ENCODE results near the gene STK39. TPM values are rescaled to one million over a fixed set of nuclear protein-coding genes. Genes with fewer than 3 reads are reported as not detected.

The STK39 gene
- total RNA-seq, 2 donors from 2014 or later: 21.8 to 43.1 TPM

DNA sequence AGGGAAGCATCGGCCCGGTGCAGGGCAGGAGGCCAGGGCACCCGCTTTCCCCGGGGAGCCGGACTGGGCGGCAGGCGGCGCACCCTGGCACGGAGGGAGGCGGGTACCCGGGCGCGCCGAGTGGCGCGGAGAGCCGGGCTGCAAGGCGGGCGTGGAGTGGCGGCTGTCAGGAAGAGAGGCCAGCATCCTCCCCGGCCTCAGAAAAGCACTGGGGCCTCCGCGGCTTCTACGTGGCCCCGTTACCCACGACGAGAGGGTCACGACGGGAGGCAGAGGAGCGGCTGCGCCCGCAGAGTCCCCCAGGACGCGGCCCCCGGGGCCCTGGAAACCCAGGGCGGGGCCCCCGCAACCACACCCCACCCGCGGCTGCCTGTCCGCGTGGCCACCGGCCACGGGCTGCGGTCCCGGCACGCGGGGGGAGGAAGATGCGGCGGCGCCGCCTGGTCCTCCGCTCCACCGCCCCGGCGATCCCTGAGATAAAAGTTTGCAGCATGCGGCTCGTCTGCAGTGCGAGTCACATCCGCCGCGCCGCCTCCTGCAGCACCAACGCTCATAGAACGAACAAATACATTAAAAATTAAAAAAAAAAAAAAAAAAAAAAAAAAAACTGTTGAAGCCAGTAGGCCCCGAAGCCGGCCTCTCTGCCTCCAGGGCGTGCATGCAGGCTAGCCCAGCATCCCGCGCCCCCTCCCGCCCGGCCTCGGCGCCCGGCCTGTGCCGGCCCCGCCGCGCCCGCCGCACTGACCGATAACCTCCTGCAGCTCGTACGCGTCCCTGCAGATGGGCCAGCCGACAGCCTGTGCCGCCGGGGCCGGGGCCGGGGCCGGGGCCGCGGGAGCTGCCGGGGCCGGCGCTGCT is 683 bp downstream of the STK39 start:
- H3K27ac Mint-ChIP-seq: peak overlapping the region; percentile 89 to 94
- peaks cover 9 to 19% of the 10 kb centered on the region in 2 donors for H3K36me3 Mint-ChIP-seq
- peak; percentile 66 to 79 for DNase-seq (ENCODE audit: low spot score in 2 of 2)
- no peaks in the 10 kb centered on the region for H3K9me3 Mint-ChIP-seq
- peak; percentile 60 to 67 for ATAC-seq

DNA sequence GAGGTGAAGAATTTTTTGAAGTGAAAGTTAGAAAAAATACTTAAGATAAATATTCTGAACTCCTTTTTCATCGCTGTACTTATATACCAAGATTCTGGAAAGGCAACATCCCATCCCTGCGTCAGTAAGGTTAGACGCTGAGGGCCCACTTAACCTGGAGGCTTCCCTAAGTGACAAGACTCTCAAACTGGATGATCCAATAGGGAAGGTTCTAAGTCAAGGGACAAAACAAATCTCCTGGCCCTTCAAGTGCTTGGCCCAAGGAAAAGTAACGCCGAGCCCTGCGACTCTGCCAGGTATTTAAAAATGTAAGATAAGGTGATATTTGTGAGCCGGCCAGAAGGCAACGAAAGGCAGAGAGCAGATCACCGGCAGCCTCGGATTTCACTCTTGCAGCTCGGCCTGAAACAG is 1.3 kb downstream of the STK39 start:
- no peak for ATAC-seq
- Mint-ChIP-seq H3K9me3 (no peaks in the 10 kb centered on the region), H3K27ac (peak overlapping the region; percentile 89 to 94), H3K36me3 (peaks cover 9 to 19% of the 10 kb centered on the region in 2 donors)
- no peak for DNase-seq (ENCODE audit: low spot score in 2 of 2)

DNA sequence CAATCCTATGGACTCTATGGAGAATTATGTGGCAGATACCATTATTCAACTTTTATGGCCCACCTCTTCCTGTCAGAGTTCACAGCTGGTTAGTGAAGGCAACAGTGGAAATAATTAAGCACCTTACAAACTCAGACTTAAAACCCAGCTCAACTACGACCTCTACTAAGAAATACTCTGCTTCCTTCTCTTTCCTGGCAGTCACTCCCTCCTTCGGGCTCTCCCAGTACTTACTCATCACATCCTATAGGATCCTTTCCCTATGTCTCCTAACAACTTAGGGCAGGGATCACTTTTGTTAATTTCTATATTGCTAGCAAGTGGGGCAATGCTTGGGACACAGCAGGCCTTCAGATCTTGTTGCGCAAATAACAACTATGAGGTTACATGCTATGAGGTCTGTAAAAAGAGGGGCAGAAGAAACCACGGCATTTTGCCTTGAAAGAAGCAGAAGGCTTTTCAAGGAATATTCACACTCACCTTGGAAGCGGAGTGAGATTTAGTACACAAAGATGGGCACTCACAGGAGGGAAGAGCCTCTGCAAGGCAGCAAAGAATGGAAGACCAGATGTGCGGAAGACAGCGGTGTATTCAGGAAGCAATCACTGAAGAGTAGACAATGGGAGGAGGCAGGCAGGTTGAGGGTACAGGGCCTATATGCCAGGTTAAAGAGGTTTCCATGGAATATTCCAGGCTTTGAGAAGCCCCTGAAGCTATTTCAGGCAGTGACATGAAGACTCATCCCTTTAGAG is 2.1 kb downstream of the STK39 start:
- ATAC-seq (no peak), DNase-seq (ENCODE audit: low spot score in 2 of 2) (no peak)
- H3K27ac Mint-ChIP-seq: peak overlapping the region; percentile 71 to 89
- H3K9me3 Mint-ChIP-seq: no peaks in the 10 kb centered on the region
- H3K36me3 Mint-ChIP-seq: peaks cover 9 to 19% of the 10 kb centered on the region in 2 donors

- DNase-seq (ENCODE audit: low spot score in 2 of 2) (peak; percentile 60 to 63), ATAC-seq (peak; percentile 54 to 70)
- H3K36me3 Mint-ChIP-seq: peaks cover 9 to 19% of the 10 kb centered on the region in 2 donors
- H3K9me3 Mint-ChIP-seq: no peaks in the 10 kb centered on the region
- peak overlapping the region; percentile 71 to 95 for H3K27ac Mint-ChIP-seq
Measured at GRCh38 chr2:168244318-168244717, 3.1 kb downstream of the STK39 start.

- H3K27ac Mint-ChIP-seq: peak overlapping the region in 1 of 2 donors; percentile 75
- DNase-seq (ENCODE audit: low spot score in 2 of 2) (no peak), ATAC-seq (no peak)
- peaks cover 9 to 20% of the 10 kb centered on the region in 2 donors for H3K36me3 Mint-ChIP-seq
- no peaks in the 10 kb centered on the region for H3K9me3 Mint-ChIP-seq
Measured at GRCh38 chr2:168243061-168243460, 4.3 kb downstream of the STK39 start.

DNA sequence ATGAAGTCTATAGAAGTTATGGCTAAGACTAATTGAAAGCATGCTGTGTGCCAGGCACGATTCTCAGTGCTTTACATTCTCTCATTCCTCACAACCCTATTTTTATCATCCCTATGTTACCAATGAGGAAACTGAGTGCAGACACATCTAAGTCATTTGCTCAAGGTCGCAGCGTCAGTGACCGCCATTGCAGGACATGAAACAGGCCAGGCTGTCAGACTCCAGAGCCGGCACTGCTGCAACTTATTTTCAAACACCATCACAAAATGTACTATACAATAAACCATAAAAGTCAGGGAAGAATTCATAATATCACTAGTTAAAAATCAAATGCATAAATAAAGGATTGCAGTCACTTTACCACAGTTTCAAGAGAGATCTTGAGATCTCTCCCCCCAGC is 5.6 kb downstream of the STK39 start:
- Mint-ChIP-seq H3K9me3 (no peaks in the 10 kb centered on the region), H3K27ac (no peak overlapping the region), H3K36me3 (peaks cover 15 to 30% of the 10 kb centered on the region in 2 donors)
- DNase-seq (ENCODE audit: low spot score in 2 of 2): no peak
- no peak for ATAC-seq

GRCh38 chr2:168241208-168241607 is 6.2 kb downstream of the STK39 start:
- no peaks in the 10 kb centered on the region for H3K9me3 Mint-ChIP-seq
- ATAC-seq (peak in 1 of 2 donors; percentile 28), DNase-seq (ENCODE audit: low spot score in 2 of 2) (no peak)
- H3K36me3 Mint-ChIP-seq: peaks cover 14 to 30% of the 10 kb centered on the region in 2 donors
- H3K27ac Mint-ChIP-seq: no peak overlapping the region

GRCh38 chr2:168239281-168239680 is 8.1 kb downstream of the STK39 start:
- DNase-seq (ENCODE audit: low spot score in 2 of 2): no peak
- Mint-ChIP-seq H3K36me3 (peaks cover 6 to 23% of the 10 kb centered on the region in 2 donors), H3K27ac (no peak overlapping the region), H3K9me3 (no peaks in the 10 kb centered on the region)
- ATAC-seq: no peak

- ATAC-seq (no peak), DNase-seq (ENCODE audit: low spot score in 2 of 2) (no peak)
- Mint-ChIP-seq H3K27ac (no peak overlapping the region), H3K36me3 (peaks cover 6 to 11% of the 10 kb centered on the region in 2 donors), H3K9me3 (no peaks in the 10 kb centered on the region)
Measured at GRCh38 chr2:168237741-168238140, 9.7 kb downstream of the STK39 start.

- peak; percentile 24 to 43 for ATAC-seq
- H3K36me3 Mint-ChIP-seq: peaks cover 21 to 37% of the 10 kb centered on the region in 2 donors
- peak overlapping the region; percentile 41 to 72 for H3K27ac Mint-ChIP-seq
- DNase-seq (ENCODE audit: low spot score in 2 of 2): no peak
- H3K9me3 Mint-ChIP-seq: peaks cover 0 to 6% of the 10 kb centered on the region in 2 donors
Measured at GRCh38 chr2:168234407-168235085, 12.8 kb downstream of the STK39 start.

DNA sequence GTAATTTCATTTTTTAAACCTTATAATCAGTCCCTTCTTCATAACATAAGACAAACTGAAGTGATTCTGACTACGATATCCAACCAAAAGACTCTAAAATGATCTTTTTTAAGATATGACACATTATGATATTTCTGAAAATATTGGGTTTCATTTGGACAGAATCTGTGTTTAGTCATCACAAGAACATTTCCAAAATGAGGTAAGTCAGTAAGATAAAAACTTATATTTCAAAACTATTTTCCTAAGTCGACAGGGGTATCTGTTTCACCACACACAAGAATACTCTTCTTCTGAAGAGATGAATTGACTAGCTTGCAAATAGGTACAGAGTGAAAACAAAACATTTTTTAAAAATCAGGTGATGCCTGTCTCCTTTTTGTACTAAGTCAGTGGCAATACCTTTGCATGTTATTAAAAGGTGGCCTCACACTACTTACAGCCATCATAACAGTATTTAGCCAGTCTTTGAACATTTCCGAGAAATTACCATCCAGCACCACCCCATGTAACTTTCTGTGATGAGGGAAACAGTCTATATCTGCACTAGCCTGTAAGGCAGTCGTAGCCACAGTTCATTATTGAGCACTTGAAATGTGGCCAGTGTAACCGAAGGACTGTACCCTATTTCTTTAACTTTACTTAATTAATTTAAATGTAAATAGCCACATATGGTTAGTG is 13.5 kb downstream of the STK39 start:
- Mint-ChIP-seq H3K9me3 (peaks cover 0 to 6% of the 10 kb centered on the region in 2 donors), H3K27ac (peak overlapping the region; percentile 41 to 72), H3K36me3 (peaks cover 21 to 37% of the 10 kb centered on the region in 2 donors)
- DNase-seq (ENCODE audit: low spot score in 2 of 2) (no peak), ATAC-seq (peak; percentile 63 to 89)

GRCh38 chr2:168233166-168233565 is 14.2 kb downstream of the STK39 start:
- Mint-ChIP-seq H3K27ac (no peak overlapping the region), H3K36me3 (peaks cover 21 to 36% of the 10 kb centered on the region in 2 donors), H3K9me3 (peaks cover 0 to 6% of the 10 kb centered on the region in 2 donors)
- DNase-seq (ENCODE audit: low spot score in 2 of 2): no peak
- no peak for ATAC-seq

DNA sequence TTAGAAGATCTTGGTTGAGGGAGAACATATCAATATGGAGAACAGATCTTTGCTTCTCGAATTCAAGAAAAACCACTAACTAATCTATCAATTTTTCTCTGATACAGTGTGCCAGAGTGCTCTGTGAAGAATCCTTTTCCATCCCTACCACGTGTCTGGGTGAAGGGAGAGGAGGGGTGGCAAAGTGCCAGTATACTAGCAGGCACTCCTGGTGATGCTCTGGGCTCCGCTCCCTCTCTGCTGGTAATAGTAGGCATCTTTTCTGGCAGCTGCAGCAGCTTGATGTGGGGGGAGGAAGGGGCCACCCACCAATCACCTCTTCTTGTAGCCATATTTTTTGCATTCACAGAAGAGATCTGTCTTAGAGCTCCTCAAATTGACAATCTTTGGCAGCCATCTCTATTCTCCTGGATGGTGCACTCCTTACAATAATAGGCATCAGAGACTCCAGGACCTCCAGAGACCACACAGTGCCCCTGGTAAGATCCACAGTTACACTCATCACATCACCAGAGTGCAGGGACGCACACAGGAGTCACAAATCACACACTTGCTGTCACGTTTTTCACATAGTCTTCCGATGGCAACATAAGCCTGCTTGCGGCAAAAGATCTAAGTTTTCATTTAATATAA is 15.7 kb downstream of the STK39 start:
- no peak for DNase-seq (ENCODE audit: low spot score in 2 of 2)
- Mint-ChIP-seq H3K27ac (no peak overlapping the region), H3K9me3 (peaks cover 0 to 6% of the 10 kb centered on the region in 2 donors), H3K36me3 (peaks cover 15 to 26% of the 10 kb centered on the region in 2 donors)
- no peak for ATAC-seq

GRCh38 chr2:168230389-168230788 is 17.0 kb downstream of the STK39 start:
- H3K9me3 Mint-ChIP-seq: peaks cover 0 to 6% of the 10 kb centered on the region in 2 donors
- H3K27ac Mint-ChIP-seq: no peak overlapping the region
- ATAC-seq (no peak), DNase-seq (ENCODE audit: low spot score in 2 of 2) (no peak)
- H3K36me3 Mint-ChIP-seq: peaks cover 15 to 26% of the 10 kb centered on the region in 2 donors

DNA sequence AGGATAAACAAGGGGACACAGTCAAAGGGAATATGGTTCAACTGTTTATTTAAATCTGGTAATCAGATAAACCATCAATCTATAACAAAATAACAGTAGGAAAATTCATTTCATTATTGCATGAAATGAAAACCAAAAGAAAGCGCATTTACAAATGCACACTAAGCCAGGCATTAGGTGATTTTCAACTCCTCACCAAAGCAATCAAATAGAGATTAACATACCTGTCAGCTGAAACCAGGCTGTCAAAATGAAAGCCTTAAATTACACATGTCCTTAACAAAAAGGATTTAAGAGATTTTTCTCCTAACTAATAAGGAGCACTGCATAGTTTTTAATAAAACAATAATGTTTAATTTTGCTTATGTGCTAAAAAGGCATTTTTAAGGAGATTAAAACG is 23.0 kb downstream of the STK39 start:
- no peak for DNase-seq (ENCODE audit: low spot score in 2 of 2)
- no peak overlapping the region for H3K27ac Mint-ChIP-seq
- H3K9me3 Mint-ChIP-seq: no peaks in the 10 kb centered on the region
- ATAC-seq: peak; percentile 48 to 93
- peaks cover 0 to 11% of the 10 kb centered on the region in 2 donors for H3K36me3 Mint-ChIP-seq

- ATAC-seq (no peak), DNase-seq (ENCODE audit: low spot score in 2 of 2) (no peak)
- peaks cover 0 to 19% of the 10 kb centered on the region in 2 donors for H3K36me3 Mint-ChIP-seq
- no peak overlapping the region for H3K27ac Mint-ChIP-seq
- H3K9me3 Mint-ChIP-seq: no peaks in the 10 kb centered on the region
Measured at GRCh38 chr2:168222088-168222487, 25.3 kb downstream of the STK39 start.
